NCI-H1930 (cell line): ENCODE data around the gene MDM4.
"Not testable (repeated sequence)": the region's sequence is repeated elsewhere in the genome, so short reads cannot be mapped to it uniquely, and the experiment has no call there.

Source experiments
- DNase-seq, 2 experiments: peaks; one replicate each; lab custom pipeline; 2025; lab: John Stamatoyannopoulos, UW

MDM4 gene

GRCh38 chr1:204517382-204517781, 1.2 kb downstream of the MDM4 start:
- not testable (repeated sequence) for DNase-seq

GRCh38 chr1:204520834-204521709, 4.9 kb downstream of the MDM4 start:
- no peak for DNase-seq

DNA sequence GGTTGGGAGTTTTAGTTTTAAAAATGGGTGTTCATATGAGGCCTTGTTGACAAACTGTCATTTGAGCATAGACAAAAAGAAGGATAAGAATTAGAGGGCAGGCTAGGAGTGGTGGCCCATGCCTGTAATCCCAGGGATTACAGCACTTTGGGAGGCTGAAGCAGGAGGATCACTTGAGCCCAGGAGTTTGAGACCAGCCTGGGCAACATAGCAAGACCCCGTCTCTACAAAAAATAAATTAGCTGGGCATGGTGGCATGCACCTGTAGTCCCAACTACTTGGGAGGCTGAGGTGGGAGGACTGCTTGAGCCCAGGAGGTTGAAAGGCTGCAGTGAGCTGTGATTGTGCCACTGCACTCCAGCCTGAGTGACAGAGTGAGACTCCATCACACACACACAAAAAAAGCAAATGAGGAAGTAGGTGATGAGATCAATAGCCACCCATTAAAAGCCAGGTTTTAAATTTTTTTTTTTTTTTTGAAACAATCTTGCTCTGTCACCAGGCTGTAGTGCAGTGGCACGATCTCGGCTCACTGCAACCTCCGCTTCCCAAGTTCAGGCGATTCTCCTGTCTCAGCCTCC, 5.8 kb downstream of the MDM4 start:
- DNase-seq, result not testable (repeated sequence)

- no peak for DNase-seq
Measured at GRCh38 chr1:204523605-204524215, 7.5 kb downstream of the MDM4 start.

- DNase-seq, result no peak
Measured at GRCh38 chr1:204524986-204525385, 8.8 kb downstream of the MDM4 start.

GRCh38 chr1:204528241-204528640, 12.0 kb downstream of the MDM4 start:
- no peak for DNase-seq

GRCh38 chr1:204528677-204529076, 12.5 kb downstream of the MDM4 start:
- no peak for DNase-seq

GRCh38 chr1:204529371-204529895, 13.2 kb downstream of the MDM4 start:
- no peak for DNase-seq

- DNase-seq, result no peak
Measured at GRCh38 chr1:204530932-204531331, 14.7 kb downstream of the MDM4 start.

GRCh38 chr1:204532832-204533231, 16.6 kb downstream of the MDM4 start:
- no peak for DNase-seq

DNA sequence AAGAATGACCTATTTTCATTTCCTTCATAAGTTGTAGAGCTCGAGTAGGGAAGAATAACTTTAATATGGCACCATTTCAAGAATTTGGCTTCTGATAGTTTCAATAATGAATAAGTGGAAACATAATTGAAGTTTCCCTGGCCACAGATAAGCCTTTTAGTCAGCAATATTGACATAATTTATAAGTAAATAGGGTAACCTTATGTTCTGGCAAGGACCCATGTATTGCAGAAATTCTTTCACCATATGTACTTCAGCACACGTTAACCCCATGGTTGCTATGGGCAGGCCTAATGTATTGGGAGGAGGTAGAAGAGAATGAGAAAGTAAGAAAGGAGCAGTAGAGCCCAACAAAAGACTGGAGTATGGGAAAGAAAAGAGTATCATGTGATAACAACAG, 25.4 kb downstream of the MDM4 start:
- DNase-seq, result no peak

- DNase-seq, result no peak
Measured at GRCh38 chr1:204544321-204544720, 28.1 kb downstream of the MDM4 start.

- DNase-seq, result no peak
Measured at GRCh38 chr1:204545202-204545601, 29.0 kb downstream of the MDM4 start.

- no peak for DNase-seq
Measured at GRCh38 chr1:204545881-204546280, 29.7 kb downstream of the MDM4 start.

DNA sequence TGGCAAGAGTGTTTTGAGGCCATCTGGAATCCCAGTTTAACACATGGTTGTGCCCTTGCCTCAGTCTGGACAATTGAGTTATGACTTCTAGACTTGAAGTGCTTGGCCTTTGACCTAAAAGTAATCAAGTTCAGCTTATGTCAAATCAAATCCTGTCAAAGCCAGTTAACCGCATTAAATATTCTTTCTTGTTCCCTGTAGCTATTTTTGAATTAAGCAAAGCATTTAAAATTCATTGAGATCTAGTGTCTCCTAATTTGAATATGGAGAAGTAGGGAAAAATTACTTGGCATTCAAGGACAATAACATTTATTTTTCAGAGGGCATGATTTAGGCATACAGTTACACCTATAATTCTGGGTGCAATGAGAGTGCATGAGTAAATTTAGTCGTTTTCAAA, 32.1 kb downstream of the MDM4 start:
- DNase-seq, result no peak

DNA sequence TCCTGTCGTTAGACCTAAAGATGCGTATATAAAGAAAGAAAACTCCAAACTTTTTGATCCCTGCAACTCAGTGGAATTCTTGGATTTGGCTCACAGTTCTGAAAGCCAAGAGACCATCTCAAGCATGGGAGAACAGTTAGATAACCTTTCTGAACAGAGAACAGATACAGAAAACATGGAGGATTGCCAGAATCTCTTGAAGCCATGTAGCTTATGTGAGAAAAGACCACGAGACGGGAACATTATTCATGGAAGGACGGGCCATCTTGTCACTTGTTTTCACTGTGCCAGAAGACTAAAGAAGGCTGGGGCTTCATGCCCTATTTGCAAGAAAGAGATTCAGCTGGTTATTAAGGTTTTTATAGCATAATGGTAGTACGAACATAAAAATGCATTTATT, 33.1 kb downstream of the MDM4 start:
- no peak for DNase-seq

DNA sequence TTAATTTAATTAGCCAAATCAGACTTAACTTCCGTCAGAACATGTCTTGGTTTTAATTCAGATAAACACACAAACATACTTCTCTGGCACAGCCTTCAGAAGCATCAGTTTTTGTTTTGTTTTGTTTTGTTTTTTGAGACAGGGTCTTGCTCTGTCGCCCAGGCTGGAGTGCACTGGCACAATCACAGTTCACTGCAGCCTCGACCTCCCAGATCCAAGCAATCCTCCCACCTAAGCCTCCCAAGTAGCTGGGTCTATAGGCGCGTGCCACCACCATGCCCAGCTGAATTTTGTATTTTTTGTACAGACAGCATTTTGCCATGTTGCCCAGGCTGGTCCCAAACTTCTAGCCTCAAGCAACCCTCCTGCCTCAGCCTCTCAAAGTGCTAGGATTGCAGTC, 34.7 kb downstream of the MDM4 start:
- no peak for DNase-seq

DNA sequence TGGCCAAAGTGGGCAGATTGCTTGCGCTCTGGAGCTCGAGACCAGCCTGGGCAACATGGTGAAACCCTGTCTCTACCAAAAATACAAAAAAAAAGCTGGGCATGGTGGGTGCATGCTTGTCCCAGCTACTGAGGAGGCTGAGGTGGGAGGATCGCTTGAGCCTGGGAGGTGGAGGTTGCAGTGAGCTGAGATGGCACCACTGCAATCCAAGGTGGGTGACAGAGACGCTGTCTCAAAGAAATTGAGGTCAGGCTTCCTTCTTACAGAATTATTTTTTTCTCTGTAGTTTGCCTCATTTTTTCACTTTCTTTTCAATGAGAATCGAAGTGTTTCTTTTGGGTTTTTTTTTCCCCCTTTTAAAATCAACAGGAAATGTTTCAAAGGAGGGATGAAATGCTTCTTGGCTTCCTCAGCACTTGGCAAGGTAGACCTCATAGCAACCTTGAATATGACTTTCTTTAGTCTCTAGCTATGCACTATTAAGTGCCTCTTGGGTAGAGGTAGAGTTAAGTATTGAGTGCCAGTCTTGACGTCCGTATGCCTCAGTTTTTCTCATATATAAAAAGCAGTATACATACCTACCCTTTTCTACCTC, 40.3 kb downstream of the MDM4 start:
- DNase-seq, result no peak

DNA sequence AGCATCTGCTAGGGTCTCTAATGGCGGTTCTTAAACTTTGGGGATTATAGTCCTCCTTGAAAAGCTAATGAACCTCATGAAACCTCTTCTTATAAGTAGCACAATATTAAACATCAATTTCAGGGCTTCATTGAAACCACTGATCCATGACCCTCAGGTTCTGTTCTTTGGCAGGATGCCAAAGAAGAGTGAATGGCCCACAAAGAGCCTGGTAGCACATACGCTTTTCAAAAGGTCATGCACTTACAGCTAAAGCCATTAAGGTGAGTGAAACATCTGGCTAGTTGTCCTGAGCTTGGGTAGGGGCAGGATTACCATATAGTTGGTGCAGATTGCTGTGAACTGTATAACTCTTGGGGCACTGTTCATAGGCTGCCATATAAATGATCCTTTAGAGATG, 42.3 kb downstream of the MDM4 start:
- no peak for DNase-seq

- DNase-seq, result not testable (repeated sequence)
Measured at GRCh38 chr1:204560002-204560401, 43.8 kb downstream of the MDM4 start.

DNA sequence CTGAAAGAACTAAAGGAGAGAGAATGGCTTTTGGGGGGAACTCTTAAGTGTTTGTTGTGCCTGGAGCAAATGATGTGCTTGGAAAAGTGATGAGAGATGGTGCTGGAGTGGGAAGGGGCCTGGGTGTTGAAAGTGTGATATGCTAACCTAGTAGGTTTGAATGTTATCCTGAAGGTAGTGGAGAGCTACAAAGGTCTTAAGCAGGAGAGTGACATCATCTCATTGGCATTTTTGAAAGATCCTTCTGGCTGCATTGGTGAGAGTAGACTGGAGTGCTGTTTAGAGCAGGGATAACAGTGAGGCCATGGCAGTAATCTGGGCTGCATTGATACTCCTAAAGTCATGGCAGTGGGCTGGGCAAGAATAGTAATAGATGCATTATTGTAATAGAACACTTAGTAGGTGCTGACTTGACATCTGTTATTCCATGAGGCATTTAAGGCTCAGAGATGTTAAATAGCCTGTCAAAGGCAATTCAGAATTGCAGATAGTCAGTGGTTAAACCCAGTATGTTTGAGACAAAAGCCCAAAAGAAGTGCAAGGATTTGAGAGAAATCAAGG, 44.5 kb downstream of the MDM4 start:
- no peak for DNase-seq
